B cell (primary cell): Measurements from ENCODE around the gene SMARCE1. TPM values are rescaled to one million over a fixed set of nuclear protein-coding genes. Genes with fewer than 3 reads are reported as not detected.

ENCODE experiments used
- ATAC-seq: fragments of 200-7000 bp; cut with Tn5 transposase; one replicate; pipeline ENCODE4 v1.10.0; 2021; ENCODE audit warnings: low read depth, mild to moderate bottlenecking, moderate number of reproducible peaks, moderate library complexity
- CTCF ChIA-PET: fragments of 350-600 bp; sonication (Branson Sonifier 250); formaldehyde crosslinking; loops from one replicate; lab custom pipeline; 2021; ENCODE audit warnings: antibody characterized with exemption, inconsistent platforms; lab: Charles Lee
- POLR2A ChIA-PET: fragments of 350-600 bp; sonication (Branson Sonifier 250); formaldehyde crosslinking; loops from one replicate; lab custom pipeline; 2021; ENCODE audit warnings: antibody characterized with exemption; lab: Charles Lee
- DNase-seq: peaks from one replicate; pipeline ENCODE4 v3.0.0; 2013
- H2AFZ ChIP-seq: 2 replicates; pipeline ENCODE4 v1.6.1; 2012; ENCODE audit warnings: mild to moderate bottlenecking, low read depth, low read length; ENCODE audit not compliant: insufficient read depth, poor library complexity, severe bottlenecking
- H3K27ac ChIP-seq, 2 donors: 1 replicate in 1 of 2; 2 replicates in 1 of 2; pipeline ENCODE4 v1.5.1; 2012 to 2013; ENCODE audit warnings: low read length in 2 of 2, mild to moderate bottlenecking in 2 of 2, moderate library complexity in 1 of 2
- H3K27me3 ChIP-seq, 4 experiments: fragments of 200-600 bp in 1 of 4; sonication (generic) in 1 of 4; replicated peaks in 1 of 4; 1 replicate in 2 of 4; 2 replicates in 2 of 4; pipeline versions ENCODE4 v1.6.1 to v1.7.0; 2013 to 2016; ENCODE audit warnings: low read length in 3 of 4, mild to moderate bottlenecking in 2 of 4, mixed read lengths in 1 of 4, moderate library complexity in 1 of 4; ENCODE audit not compliant: insufficient read depth in 4 of 4, control insufficient read depth in 3 of 4; ENCODE audit errors: control extremely low read depth in 1 of 4
- H3K36me3 ChIP-seq, 2 experiments: replicated peaks in 1 of 2; 1 replicate in 1 of 2; 2 replicates in 1 of 2; pipeline versions ENCODE4 v1.6.1 to v1.7.1; 2013; ENCODE audit warnings: low read length in 1 of 2; ENCODE audit not compliant: insufficient read depth in 2 of 2, control insufficient read depth in 1 of 2; ENCODE audit errors: control extremely low read depth in 1 of 2, extremely low read depth in 1 of 2
- H3K4me1 ChIP-seq, 2 donors: fragments of 200-600 bp in 1 of 2; sonication (generic) in 1 of 2; 1 replicate in 1 of 2; 2 replicates in 1 of 2; pipeline versions ENCODE4 v1.5.1 to v1.6.1; 2013 to 2017; ENCODE audit warnings: low read length in 2 of 2; ENCODE audit not compliant: control insufficient read depth in 2 of 2, insufficient read depth in 2 of 2
- H3K4me2 ChIP-seq: replicated peaks from 2 replicates; pipeline ENCODE3; 2012; ENCODE audit warnings: mild to moderate bottlenecking, low read depth, low read length; ENCODE audit not compliant: poor library complexity, severe bottlenecking
- H3K4me3 ChIP-seq, 5 experiments: fragments of 200-600 bp in 1 of 5; sonication (generic) in 1 of 5; 1 replicate in 3 of 5; 2 replicates in 2 of 5; pipeline versions ENCODE4 v1.5.1 to v1.7.0; 2011 to 2016; ENCODE audit warnings: low read length in 4 of 5, mild to moderate bottlenecking in 4 of 5, low read depth in 2 of 5, control low read depth in 1 of 5, moderate library complexity in 1 of 5; ENCODE audit not compliant: insufficient read depth in 1 of 5; ENCODE audit errors: control extremely low read depth in 1 of 5, extremely low read depth in 1 of 5
- H3K79me2 ChIP-seq: fragments of 200-600 bp; sonication (generic); one replicate; pipeline ENCODE4 v1.6.0; 2016; ENCODE audit warnings: low read length; ENCODE audit not compliant: control insufficient read depth, insufficient read depth
- H3K9ac ChIP-seq: fragments of 200-600 bp; sonication (generic); 2 replicates; pipeline ENCODE4 v1.6.1; 2017; ENCODE audit warnings: mild to moderate bottlenecking, low read length, moderate library complexity
- H3K9me3 ChIP-seq, 3 donors: one replicate each; pipeline versions ENCODE4 v1.6.1 to v1.7.1; 2013; ENCODE audit warnings: low read length in 2 of 3; ENCODE audit not compliant: control insufficient read depth in 2 of 3, insufficient read depth in 1 of 3; ENCODE audit errors: control extremely low read depth in 1 of 3
- H4K20me1 ChIP-seq: 2 replicates; pipeline ENCODE4 v1.6.0; 2012; ENCODE audit warnings: mild to moderate bottlenecking, low read length; ENCODE audit not compliant: insufficient read depth, control insufficient read depth, poor library complexity, severe bottlenecking
- H3K27ac Mint-ChIP-seq: one replicate; pipeline ENCODE4 v1.8.0; 2021; ENCODE audit warnings: mixed read lengths
- H3K27me3 Mint-ChIP-seq: one replicate; pipeline ENCODE4 v1.8.0; 2021; ENCODE audit warnings: mixed read lengths
- H3K4me1 Mint-ChIP-seq: one replicate; pipeline ENCODE4 v1.8.0; 2021; ENCODE audit warnings: mixed read lengths
- H3K4me3 Mint-ChIP-seq: one replicate; pipeline ENCODE4 v1.8.0; 2021; ENCODE audit warnings: mixed read lengths
- H3K9me3 Mint-ChIP-seq: one replicate; pipeline ENCODE4 v1.8.0; 2022; ENCODE audit warnings: mixed read lengths; ENCODE audit not compliant: insufficient read depth
- CTCF ChIP-seq: fragments of 200-600 bp; IDR thresholded peaks from one replicate; pipeline ENCODE4 v1.8.0; 2022; ENCODE audit warnings: antibody characterized with exemption, mild to moderate bottlenecking
- EZH2 ChIP-seq: IDR thresholded peaks from 2 replicates; pipeline ENCODE4 v1.6.1; 2012; ENCODE audit warnings: borderline replicate concordance, low read depth, mild to moderate bottlenecking, moderate library complexity, low read length; ENCODE audit not compliant: insufficient read depth, poor library complexity, severe bottlenecking
- WGBS: methylation state at CpG from one replicate; pipeline ENCODE4 v1.1.5; 2013; ENCODE audit warnings: missing lambda C conversion rate; ENCODE audit not compliant: insufficient coverage; 5-methylcytosine and 5-hydroxymethylcytosine counted together
- intact Hi-C: fragments of 100-400 bp; cut with micrococcal nuclease; formaldehyde crosslinking; loops from one replicate; pipeline ENCODE4 v1.10.0; 2022
- polyA plus RNA-seq: library from polyadenylated mRNA; depleted of rRNA; stranded (reverse); fragments of >200 nt; gene quantifications from 2 replicates; pipeline ENCODE4 v1.2.3, GENCODE V29; 2012
- total RNA-seq, 2 donors: library from RNA; stranded (reverse); fragments of 120-200 nt in 1 of 2; gene quantifications; 1 replicate in 1 of 2; 2 replicates in 1 of 2; pipeline versions ENCODE4 v1.2.3 to v1.2.4, GENCODE V29; 2013 to 2022

The SMARCE1 gene
- total and polyA plus RNA-seq, 2 donors (not counting 1 experiment from before 2014, with no cell fraction given): 19.9 to 128 TPM

GRCh38 chr17:40623419-40624210 lies 24.0 kb downstream of the SMARCE1 start:
- H3K9ac ChIP-seq: peak overlapping the region; percentile 51
- H4K20me1 ChIP-seq: no peaks in the 10 kb centered on the region
- peak overlapping the region; percentile 39 to 72 for H3K27ac ChIP-seq
- H3K4me2 ChIP-seq: peak overlapping the region; percentile 60
- no peaks in the 10 kb centered on the region for H3K9me3 ChIP-seq
- no peak for TF ChIP-seq CTCF
- TF ChIP-seq EZH2: no peak
- H3K4me3 Mint-ChIP-seq: peak overlapping the region; percentile 73
- DNase-seq: peak; percentile 71
- WGBS: 3% methylated on average over 5 of the region's 12 CpGs
- H3K27me3 ChIP-seq: no peaks in the 10 kb centered on the region
- peak overlapping the region in 3 of 5 experiments; percentile 10 to 46 (median 27) for H3K4me3 ChIP-seq
- ChIA-PET CTCF (interaction anchor here (0.8 to 11.9 kb wide), 10 partner anchors 8 to 1039 kb away, joined by 3 to 634 read pairs (median 6); partner anchors contain the start of genes CCR7 and SMARCE1), POLR2A (interaction anchor here (0.7 to 1.6 kb wide), 5 partner anchors 8 to 928 kb away, joined by 3 to 8 read pairs (median 3); no protein-coding TSS in a partner anchor)
- H3K79me2 ChIP-seq: peaks cover 6% of the 10 kb centered on the region
- peak overlapping the region; percentile 87 for H3K27ac Mint-ChIP-seq
- ATAC-seq: peak; percentile 31
- H3K27me3 Mint-ChIP-seq: no peaks in the 10 kb centered on the region
- no peaks in the 10 kb centered on the region for H3K9me3 Mint-ChIP-seq
- H3K4me1 ChIP-seq: peaks cover 53 to 57% of the 10 kb centered on the region in 2 donors
- H2AFZ ChIP-seq: peak overlapping the region; percentile 75
- peaks cover 0 to 10% of the 10 kb centered on the region in 2 experiments for H3K36me3 ChIP-seq
- H3K4me1 Mint-ChIP-seq: peaks cover 54% of the 10 kb centered on the region
- intact Hi-C loops: loop anchor here (5.0 kb wide), 2 partner anchors 699 to 1024 kb away; no protein-coding TSS in a partner anchor
